DND-41 (cell line): ENCODE results near the gene PLA1A.

ENCODE experiments used
- CTCF ChIP-seq: IDR thresholded peaks from 2 replicates; pipeline ENCODE4 v1.5.1; 2012; ENCODE audit warnings: borderline replicate concordance, low read length, moderate library complexity, mild to moderate bottlenecking; ENCODE audit not compliant: poor library complexity, severe bottlenecking; ENCODE audit errors: extremely low read depth
- EZH2 ChIP-seq: IDR thresholded peaks from 3 replicates; pipeline ENCODE4 v1.6.1; 2012; ENCODE audit warnings: borderline replicate concordance, low read depth, mild to moderate bottlenecking, moderate library complexity, low read length, inconsistent platforms; ENCODE audit not compliant: severe bottlenecking

- no peak for TF ChIP-seq EZH2
- no peak for TF ChIP-seq CTCF
These were observed 10.9 kb upstream of the PLA1A start for GRCh38 chr3:119586733-119587172.
